Mesothelial cell of epicardium (in vitro differentiated cells): ENCODE results near the gene GNG2. TPM values are rescaled to one million over a fixed set of nuclear protein-coding genes. Genes with fewer than 3 reads are reported as not detected.

Experiments
- DNase-seq, 2 experiments: peaks; one replicate each; pipeline ENCODE4 v3.0.0; 2021; ENCODE audit warnings: low spot score in 2 of 2; ENCODE audit not compliant: unreplicated experiment in 2 of 2
- H3K27ac Mint-ChIP-seq: 2 replicates; pipeline ENCODE4 v1.8.0; 2021; ENCODE audit warnings: mixed read lengths
- H3K27me3 Mint-ChIP-seq: 2 replicates; pipeline ENCODE4 v1.8.0; 2021; ENCODE audit warnings: low read depth, mixed read lengths
- H3K36me3 Mint-ChIP-seq: 2 replicates; pipeline ENCODE4 v1.8.0; 2021; ENCODE audit warnings: mixed read lengths
- H3K4me1 Mint-ChIP-seq: 2 replicates; pipeline ENCODE4 v1.8.0; 2021; ENCODE audit warnings: mixed read lengths
- H3K4me3 Mint-ChIP-seq: 2 replicates; pipeline ENCODE4 v1.8.0; 2021; ENCODE audit warnings: mild to moderate bottlenecking, moderate library complexity, mixed read lengths
- H3K9me3 Mint-ChIP-seq: 2 replicates; pipeline ENCODE4 v1.8.0; 2021; ENCODE audit warnings: mixed read lengths
- CTCF ChIP-seq: fragments of 200-600 bp; sonication (generic); IDR thresholded peaks from one replicate; pipeline ENCODE4 v1.5.0; 2021; ENCODE audit warnings: antibody characterized with exemption; ENCODE audit not compliant: unreplicated experiment
- total RNA-seq: library from RNA; stranded (reverse); gene quantifications from 3 replicates; pipeline ENCODE4 v1.2.1, GENCODE V29; 2021

Gene GNG2
- total RNA-seq, 1 donor from 2014 or later, result 52.4 TPM

- no peak for TF ChIP-seq CTCF
- H3K27ac Mint-ChIP-seq, result no peak overlapping the region
- H3K4me3 Mint-ChIP-seq, result peak overlapping the region; percentile 9
- no peak for DNase-seq
- no peaks in the 10 kb centered on the region for H3K27me3 Mint-ChIP-seq
- H3K4me1 Mint-ChIP-seq, result peaks cover 12% of the 10 kb centered on the region
- H3K9me3 Mint-ChIP-seq, result no peaks in the 10 kb centered on the region
- no peaks in the 10 kb centered on the region for H3K36me3 Mint-ChIP-seq
Observed at GRCh38 chr14:51846631-51847488, 13.6 kb upstream of the GNG2 start.

- no peaks in the 10 kb centered on the region for H3K27me3 Mint-ChIP-seq
- no peak overlapping the region for H3K27ac Mint-ChIP-seq
Observed at GRCh38 chr14:51847489-51847796, 13.0 kb upstream of the GNG2 start.

GRCh38 chr14:51848120-51848519 is 12.3 kb upstream of the GNG2 start:
- Mint-ChIP-seq H3K27me3 (peaks cover 1% of the 10 kb centered on the region), H3K4me1 (peaks cover 12% of the 10 kb centered on the region), H3K9me3 (no peaks in the 10 kb centered on the region), H3K27ac (no peak overlapping the region), H3K36me3 (no peaks in the 10 kb centered on the region), H3K4me3 (no peak overlapping the region)
- no peak for TF ChIP-seq CTCF
- DNase-seq, result no peak

More at GRCh38 chr14:51847489-51847796, 13.0 kb upstream of the GNG2 start:
- DNase-seq, result no peak
- Mint-ChIP-seq H3K36me3 (no peaks in the 10 kb centered on the region), H3K4me1 (peaks cover 12% of the 10 kb centered on the region), H3K4me3 (no peak overlapping the region), H3K9me3 (no peaks in the 10 kb centered on the region)
- no peak for TF ChIP-seq CTCF

GRCh38 chr14:51849097-51849496 is 11.3 kb upstream of the GNG2 start:
- Mint-ChIP-seq H3K4me3 (no peak overlapping the region), H3K9me3 (no peaks in the 10 kb centered on the region), H3K36me3 (no peaks in the 10 kb centered on the region), H3K4me1 (peaks cover 12% of the 10 kb centered on the region), H3K27me3 (peaks cover 3% of the 10 kb centered on the region), H3K27ac (no peak overlapping the region)
- TF ChIP-seq CTCF, result no peak
- DNase-seq, result no peak

- H3K4me3 Mint-ChIP-seq, result no peak overlapping the region
- H3K9me3 Mint-ChIP-seq, result no peaks in the 10 kb centered on the region
- no peak overlapping the region for H3K27ac Mint-ChIP-seq
- no peak for DNase-seq
- no peak for TF ChIP-seq CTCF
- no peaks in the 10 kb centered on the region for H3K36me3 Mint-ChIP-seq
- peaks cover 5% of the 10 kb centered on the region for H3K27me3 Mint-ChIP-seq
- H3K4me1 Mint-ChIP-seq, result peaks cover 20% of the 10 kb centered on the region
Observed at GRCh38 chr14:51850651-51851050, 9.8 kb upstream of the GNG2 start.
